ENCODE measurements around the gene SNAPC4. TPM values are rescaled to one million over a fixed set of nuclear protein-coding genes. Genes with fewer than 3 reads are reported as not detected.
"Not testable (repeated sequence)": the region's sequence is repeated elsewhere in the genome, so short reads cannot be mapped to it uniquely, and the experiment has no call there.

The SNAPC4 gene
- total RNA-seq, 1 donor from 2014 or later = 9.4 TPM

DNA sequence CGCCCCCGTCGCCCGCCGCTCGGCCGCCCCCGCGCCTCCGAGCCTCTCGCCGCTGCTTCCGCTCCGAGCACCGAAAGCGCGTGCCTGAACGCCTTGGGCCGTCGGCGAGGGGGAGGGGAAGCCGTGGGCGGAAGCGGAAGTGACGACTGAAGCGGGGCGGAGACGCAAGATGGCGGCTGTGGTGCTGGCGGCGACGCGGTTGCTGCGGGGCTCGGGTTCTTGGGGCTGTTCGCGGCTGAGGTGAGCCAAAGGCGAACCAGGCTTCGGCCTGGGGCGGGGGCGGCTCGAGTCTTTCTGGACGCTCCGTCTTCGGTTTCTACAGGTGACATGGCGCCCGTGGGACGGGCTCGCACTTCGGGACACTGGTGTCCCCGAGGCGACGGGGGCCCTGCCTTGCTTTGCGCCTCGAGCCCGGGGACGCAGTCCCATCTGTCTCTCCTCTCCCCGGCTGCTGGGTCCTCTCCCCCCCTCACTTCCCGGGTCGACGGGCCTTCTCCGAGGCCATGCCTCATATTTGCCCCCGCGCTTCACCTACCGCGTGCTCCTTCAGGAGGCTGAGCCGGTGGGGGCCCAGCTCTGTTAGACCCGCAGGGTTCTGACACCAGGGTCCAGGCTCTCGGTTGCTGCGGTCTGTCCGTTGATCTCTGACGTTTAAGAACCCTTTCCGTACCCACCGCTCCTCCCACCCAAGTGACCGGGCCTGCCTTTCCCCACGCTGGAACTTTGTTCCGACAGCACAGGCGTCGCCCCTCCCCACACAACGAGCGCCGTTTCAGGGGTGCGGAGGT lies 10.7 kb upstream of the SNAPC4 start, which contains the start of the genes ENTR1 and PMPCA:
Gene ENTR1 (minus strand): TSS at position 115 of the 788 bp plus-strand sequence. CDS start 217 bp downstream, outside the sequence.
Gene PMPCA (plus strand): TSS at position 159 of the 788 bp plus-strand sequence. CDS start 11 bp downstream, at position 170.
- H3K36me3 ChIP-seq = peaks cover 43 to 46% of the 10 kb centered on the region in 2 donors
- intact Hi-C loops (cut with DNase I) = loop anchor here (1.0 to 5.0 kb wide), 4 partner anchors 10 to 72 kb away; partner anchors contain the start of genes DNLZ, INPP5E, SEC16A and SNAPC4
- DNase-seq (ENCODE audit: low spot score in 2 of 2) = peak; percentile 67 to 96

DNA sequence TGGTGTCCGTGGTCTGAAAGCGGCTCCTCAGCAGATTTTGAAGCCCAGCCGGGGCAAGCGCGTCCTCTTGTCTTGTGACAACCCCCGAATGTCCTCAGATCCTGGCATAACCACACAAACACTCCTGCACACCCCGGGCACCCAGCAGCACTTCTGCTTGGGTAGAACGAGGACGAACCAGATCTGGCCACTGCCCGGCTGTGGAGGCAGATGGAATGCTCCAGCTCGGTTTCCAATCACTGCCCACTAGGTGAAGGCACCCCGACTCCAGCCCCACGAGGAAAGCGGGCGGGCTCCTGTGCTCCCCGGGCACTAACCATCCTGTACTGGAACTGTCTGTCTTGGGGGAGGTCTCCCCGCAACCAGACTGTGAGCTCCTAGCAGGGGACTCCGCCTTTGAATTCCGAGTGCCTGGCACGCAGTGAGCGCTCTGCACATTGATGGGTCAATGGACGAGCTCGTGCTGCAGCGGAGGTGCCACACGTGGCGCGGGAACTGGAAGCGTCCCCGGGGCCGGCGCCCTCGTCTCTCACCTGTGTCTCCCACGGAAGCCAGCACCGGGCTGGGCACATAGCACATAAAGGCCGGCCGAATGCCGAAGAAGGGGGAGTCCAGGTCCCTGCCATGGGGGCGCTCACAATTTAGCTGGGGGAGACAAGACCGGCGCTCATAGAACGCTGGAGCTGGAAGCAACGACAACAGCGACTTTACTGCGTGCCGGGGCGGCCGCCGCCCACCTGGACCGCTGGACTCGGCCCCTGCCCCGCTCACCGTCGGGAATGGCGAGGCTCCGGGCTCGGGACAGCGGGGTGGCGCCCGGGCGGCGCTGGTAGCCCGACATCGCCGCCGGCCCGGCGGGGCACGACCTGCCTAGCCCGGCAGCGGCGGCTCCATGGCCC lies 9.8 kb upstream of the SNAPC4 start:
- intact Hi-C loops (cut with DNase I) = loop anchor here (1.0 to 5.0 kb wide), 4 partner anchors 10 to 72 kb away; partner anchors contain the start of genes DNLZ, INPP5E, SEC16A and SNAPC4
- H3K4me3 ChIP-seq = peak overlapping the region; percentile 72 to 92
- peaks cover 42 to 46% of the 10 kb centered on the region in 2 donors for H3K36me3 ChIP-seq
- peaks cover 9 to 19% of the 10 kb centered on the region in 2 donors for H3K4me1 ChIP-seq
- no peaks in the 10 kb centered on the region for H3K9me3 ChIP-seq
- TF ChIP-seq, protein P1, sequence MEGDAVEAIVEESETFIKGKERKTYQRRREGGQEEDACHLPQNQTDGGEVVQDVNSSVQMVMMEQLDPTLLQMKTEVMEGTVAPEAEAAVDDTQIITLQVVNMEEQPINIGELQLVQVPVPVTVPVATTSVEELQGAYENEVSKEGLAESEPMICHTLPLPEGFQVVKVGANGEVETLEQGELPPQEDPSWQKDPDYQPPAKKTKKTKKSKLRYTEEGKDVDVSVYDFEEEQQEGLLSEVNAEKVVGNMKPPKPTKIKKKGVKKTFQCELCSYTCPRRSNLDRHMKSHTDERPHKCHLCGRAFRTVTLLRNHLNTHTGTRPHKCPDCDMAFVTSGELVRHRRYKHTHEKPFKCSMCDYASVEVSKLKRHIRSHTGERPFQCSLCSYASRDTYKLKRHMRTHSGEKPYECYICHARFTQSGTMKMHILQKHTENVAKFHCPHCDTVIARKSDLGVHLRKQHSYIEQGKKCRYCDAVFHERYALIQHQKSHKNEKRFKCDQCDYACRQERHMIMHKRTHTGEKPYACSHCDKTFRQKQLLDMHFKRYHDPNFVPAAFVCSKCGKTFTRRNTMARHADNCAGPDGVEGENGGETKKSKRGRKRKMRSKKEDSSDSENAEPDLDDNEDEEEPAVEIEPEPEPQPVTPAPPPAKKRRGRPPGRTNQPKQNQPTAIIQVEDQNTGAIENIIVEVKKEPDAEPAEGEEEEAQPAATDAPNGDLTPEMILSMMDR (IDR thresholded peaks at IDR 0.05) = peak in 1 of 3 experiments; percentile 4
- DNase-seq (ENCODE audit: low spot score in 2 of 2) = peak in 1 of 2 donors; percentile 67
- no peaks in the 10 kb centered on the region for H3K27me3 ChIP-seq
- H3K27ac ChIP-seq = peak overlapping the region; percentile 60 to 77

More for the DNA sequence above, 10.7 kb upstream of the SNAPC4 start, which contains the start of the genes ENTR1 and PMPCA:
- H3K27ac ChIP-seq = peak within 1 kb of the TSS; percentile 77 to 80
- TF ChIP-seq, protein P1 (IDR thresholded peaks at IDR 0.05) = no peak
- H3K4me1 ChIP-seq = peaks cover 9 to 19% of the 10 kb centered on the region in 2 donors
- peak within 1 kb of the TSS; percentile 72 to 92 for H3K4me3 ChIP-seq
- no peaks in the 10 kb centered on the region for H3K9me3 ChIP-seq
- H3K27me3 ChIP-seq = no peaks in the 10 kb centered on the region

DNA sequence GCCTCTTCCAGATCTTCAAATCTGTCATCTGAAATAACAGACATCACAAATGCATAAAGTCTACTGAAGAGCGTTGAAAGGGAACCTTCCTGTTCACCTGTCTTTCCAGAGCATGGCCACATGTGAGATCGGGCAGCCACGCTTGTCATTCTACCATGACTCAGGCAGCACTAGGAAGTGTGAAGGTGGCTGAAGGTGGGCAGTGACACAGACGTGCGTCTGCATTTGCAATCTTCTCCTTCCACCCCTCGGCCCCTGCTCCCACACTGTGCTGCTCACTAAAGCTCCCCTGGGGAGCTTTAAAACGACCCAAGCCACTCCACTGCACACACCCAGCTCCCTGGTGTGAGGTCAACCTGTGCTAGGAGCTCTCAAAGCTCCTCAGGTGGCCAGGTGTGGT lies 7.9 kb upstream of the SNAPC4 start:
- Histone ChIP-seq H3K36me3 (peaks cover 29 to 40% of the 10 kb centered on the region in 2 donors), H3K27ac (no peak overlapping the region)
- intact Hi-C loops (cut with DNase I) = no loop called here

DNA sequence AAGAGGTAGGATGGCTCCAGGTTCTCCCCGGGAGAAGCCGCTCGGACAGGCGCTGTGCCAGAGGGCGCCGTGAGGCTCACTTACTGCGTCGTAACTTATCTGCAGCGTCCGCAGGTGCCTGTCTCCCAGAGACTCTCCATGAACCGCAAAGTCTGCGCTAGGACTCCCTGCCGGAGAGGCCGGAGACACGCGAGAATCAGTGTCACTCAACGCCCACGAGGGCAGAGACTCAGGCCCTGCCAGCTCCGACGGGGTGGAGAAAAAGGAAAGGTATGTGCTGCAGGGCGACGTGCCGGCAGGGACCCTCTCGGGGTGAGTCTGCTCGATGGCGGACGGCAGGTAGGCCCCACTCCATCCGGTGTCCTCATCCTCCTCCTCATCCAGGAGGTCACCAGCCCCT lies 7.1 kb upstream of the SNAPC4 start:
- H3K27ac ChIP-seq; intact Hi-C loops (cut with DNase I); H3K9me3 ChIP-seq; H3K4me3 ChIP-seq; H3K27me3 ChIP-seq: not testable (repeated sequence)
- Histone ChIP-seq H3K4me1 (peaks cover 9 to 19% of the 10 kb centered on the region in 2 donors), H3K36me3 (peaks cover 27 to 38% of the 10 kb centered on the region in 2 donors)
- peak in 1 of 2 donors; percentile 61 for DNase-seq (ENCODE audit: low spot score in 2 of 2)

More for the DNA sequence above, 7.9 kb upstream of the SNAPC4 start:
- no peak overlapping the region for H3K4me3 ChIP-seq
- TF ChIP-seq, protein P1 (IDR thresholded peaks at IDR 0.05) = no peak
- H3K9me3 ChIP-seq = no peaks in the 10 kb centered on the region
- H3K4me1 ChIP-seq = peaks cover 9 to 19% of the 10 kb centered on the region in 2 donors
- no peak for DNase-seq (ENCODE audit: low spot score in 2 of 2)
- no peaks in the 10 kb centered on the region for H3K27me3 ChIP-seq

DNA sequence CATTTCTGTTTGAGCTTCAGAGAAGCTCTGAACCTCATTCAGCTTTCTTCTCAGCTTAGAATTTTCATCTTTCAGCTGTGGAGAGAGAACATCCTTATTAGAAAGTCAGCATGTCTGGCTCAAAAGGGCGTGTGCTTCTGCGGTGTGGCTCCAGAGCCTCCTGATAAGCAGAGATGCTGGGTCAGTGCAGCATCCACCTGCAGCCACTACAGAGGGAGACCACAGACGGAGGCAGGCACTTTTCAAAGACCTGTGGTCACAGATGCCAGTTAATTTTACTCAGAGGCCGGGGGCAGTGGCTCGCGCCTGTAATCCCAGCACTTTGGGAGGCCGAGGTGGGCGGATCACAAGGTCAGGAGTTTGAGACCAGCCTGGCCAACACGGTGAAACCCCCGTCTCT lies 5.9 kb upstream of the SNAPC4 start:
- intact Hi-C loops (cut with DNase I); H3K27me3 ChIP-seq; H3K9me3 ChIP-seq; DNase-seq (ENCODE audit: low spot score in 2 of 2); H3K4me1 ChIP-seq; H3K4me3 ChIP-seq; H3K27ac ChIP-seq: not testable (repeated sequence)
- H3K36me3 ChIP-seq = peaks cover 27 to 41% of the 10 kb centered on the region in 2 donors

DNA sequence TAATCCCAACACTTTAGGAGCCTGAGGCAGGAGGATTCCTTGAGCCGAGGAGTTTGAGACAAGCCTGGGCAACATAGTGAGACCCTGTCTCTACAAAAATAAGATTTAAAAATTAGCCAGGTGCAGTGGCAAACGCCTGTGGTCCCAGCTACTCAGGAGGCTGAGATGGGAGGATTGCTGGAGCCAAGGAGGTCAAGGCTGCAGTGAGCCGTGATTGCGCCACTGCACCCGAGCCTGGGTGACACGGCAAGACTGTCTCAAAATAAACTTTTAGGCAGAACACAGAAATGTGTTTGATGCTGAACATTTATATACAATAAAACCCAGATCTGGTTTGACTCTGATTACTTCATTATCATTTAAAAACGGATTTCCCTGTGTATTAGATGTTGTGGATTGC lies 5.5 kb upstream of the SNAPC4 start:
- Histone ChIP-seq H3K4me1 (peaks cover 8 to 10% of the 10 kb centered on the region in 2 donors), H3K27me3 (no peaks in the 10 kb centered on the region), H3K4me3 (no peak overlapping the region), H3K9me3 (no peaks in the 10 kb centered on the region), H3K27ac (no peak overlapping the region), H3K36me3 (peaks cover 27 to 41% of the 10 kb centered on the region in 2 donors)
- TF ChIP-seq, protein P1 (IDR thresholded peaks at IDR 0.05) = no peak
- intact Hi-C loops (cut with DNase I) = no loop called here
- DNase-seq (ENCODE audit: low spot score in 2 of 2) = no peak
